ENCODE data around the gene ZEB1.

DNA sequence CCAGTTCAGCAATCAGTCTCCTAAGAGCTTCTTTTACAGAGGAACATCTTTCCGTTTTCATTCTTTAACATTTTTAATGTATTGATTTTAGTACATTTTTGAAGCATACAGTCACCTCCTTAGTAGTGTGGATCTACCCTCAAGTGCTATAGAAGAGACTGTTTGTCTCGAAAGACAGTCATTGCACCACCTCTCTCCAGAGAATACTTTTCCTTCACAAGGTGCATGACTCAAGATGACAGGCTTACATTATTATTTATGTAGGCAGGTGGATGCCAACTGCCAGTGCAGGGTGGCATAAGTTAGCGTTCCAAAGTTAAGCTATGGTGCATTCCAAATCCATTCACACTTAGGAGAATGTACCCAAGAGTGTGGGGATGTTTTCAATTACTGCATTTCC, 71.8 kb downstream of the ZEB1 start:
- TF ChIP-seq POLR2A (IDR thresholded peaks at IDR 0.05) (no peak), POLR2AphosphoS5 (IDR thresholded peaks at IDR 0.05) (no peak)
- TF ChIP-seq, protein P1, sequence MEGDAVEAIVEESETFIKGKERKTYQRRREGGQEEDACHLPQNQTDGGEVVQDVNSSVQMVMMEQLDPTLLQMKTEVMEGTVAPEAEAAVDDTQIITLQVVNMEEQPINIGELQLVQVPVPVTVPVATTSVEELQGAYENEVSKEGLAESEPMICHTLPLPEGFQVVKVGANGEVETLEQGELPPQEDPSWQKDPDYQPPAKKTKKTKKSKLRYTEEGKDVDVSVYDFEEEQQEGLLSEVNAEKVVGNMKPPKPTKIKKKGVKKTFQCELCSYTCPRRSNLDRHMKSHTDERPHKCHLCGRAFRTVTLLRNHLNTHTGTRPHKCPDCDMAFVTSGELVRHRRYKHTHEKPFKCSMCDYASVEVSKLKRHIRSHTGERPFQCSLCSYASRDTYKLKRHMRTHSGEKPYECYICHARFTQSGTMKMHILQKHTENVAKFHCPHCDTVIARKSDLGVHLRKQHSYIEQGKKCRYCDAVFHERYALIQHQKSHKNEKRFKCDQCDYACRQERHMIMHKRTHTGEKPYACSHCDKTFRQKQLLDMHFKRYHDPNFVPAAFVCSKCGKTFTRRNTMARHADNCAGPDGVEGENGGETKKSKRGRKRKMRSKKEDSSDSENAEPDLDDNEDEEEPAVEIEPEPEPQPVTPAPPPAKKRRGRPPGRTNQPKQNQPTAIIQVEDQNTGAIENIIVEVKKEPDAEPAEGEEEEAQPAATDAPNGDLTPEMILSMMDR (IDR thresholded peaks at IDR 0.05) = no peak

Data from prostate gland (tissue), 2 donors.